GM19099 (cell line): ENCODE measurements around the gene ADGRA3.

Experiments used
- POLR2A ChIP-seq: IDR thresholded peaks from 3 replicates; pipeline ENCODE4 v1.6.1; 2011; ENCODE audit warnings: low read depth; ENCODE audit not compliant: insufficient read length; ENCODE audit errors: extremely low read depth

ADGRA3 gene, protein sequence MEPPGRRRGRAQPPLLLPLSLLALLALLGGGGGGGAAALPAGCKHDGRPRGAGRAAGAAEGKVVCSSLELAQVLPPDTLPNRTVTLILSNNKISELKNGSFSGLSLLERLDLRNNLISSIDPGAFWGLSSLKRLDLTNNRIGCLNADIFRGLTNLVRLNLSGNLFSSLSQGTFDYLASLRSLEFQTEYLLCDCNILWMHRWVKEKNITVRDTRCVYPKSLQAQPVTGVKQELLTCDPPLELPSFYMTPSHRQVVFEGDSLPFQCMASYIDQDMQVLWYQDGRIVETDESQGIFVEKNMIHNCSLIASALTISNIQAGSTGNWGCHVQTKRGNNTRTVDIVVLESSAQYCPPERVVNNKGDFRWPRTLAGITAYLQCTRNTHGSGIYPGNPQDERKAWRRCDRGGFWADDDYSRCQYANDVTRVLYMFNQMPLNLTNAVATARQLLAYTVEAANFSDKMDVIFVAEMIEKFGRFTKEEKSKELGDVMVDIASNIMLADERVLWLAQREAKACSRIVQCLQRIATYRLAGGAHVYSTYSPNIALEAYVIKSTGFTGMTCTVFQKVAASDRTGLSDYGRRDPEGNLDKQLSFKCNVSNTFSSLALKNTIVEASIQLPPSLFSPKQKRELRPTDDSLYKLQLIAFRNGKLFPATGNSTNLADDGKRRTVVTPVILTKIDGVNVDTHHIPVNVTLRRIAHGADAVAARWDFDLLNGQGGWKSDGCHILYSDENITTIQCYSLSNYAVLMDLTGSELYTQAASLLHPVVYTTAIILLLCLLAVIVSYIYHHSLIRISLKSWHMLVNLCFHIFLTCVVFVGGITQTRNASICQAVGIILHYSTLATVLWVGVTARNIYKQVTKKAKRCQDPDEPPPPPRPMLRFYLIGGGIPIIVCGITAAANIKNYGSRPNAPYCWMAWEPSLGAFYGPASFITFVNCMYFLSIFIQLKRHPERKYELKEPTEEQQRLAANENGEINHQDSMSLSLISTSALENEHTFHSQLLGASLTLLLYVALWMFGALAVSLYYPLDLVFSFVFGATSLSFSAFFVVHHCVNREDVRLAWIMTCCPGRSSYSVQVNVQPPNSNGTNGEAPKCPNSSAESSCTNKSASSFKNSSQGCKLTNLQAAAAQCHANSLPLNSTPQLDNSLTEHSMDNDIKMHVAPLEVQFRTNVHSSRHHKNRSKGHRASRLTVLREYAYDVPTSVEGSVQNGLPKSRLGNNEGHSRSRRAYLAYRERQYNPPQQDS (N-terminal part only)

DNA sequence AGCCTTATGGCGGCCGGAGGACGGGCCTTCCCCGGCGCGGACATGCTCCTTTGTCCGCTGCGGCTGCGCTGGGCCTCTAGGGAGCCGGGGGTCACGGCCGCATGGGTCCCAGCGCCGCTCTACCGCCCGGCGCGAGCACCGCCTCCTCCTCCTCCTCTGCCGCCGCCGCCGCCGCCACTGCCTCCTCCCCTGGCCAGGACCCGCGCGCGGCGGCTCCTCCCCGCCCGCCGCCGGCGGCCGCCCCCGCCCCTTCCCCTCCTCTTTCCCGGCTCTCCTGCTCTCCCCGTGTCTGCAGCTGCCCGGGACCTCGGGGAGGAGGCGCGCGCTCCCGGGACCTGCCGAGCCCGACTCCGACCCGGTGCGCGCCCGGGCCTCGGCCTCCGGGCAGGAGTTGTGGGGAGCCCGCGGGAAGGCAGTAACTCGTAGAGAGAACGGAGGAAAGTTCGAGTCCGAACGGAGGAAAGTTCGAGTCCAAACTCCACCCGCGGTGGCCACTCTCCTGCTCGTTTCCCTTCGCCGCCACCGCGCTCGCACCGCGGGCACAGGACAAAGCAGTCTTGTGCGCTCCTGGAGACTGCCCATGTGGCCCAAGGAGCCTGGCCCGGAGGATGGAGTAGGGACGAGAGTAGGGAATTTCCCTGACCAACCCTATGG, at the start of gene ADGRA3:
TSS of gene ADGRA3 (minus strand) at position 179 of the 654 bp plus-strand sequence. CDS start 282 bp downstream, outside the sequence.
- TF ChIP-seq POLR2A, result no peak

DNA sequence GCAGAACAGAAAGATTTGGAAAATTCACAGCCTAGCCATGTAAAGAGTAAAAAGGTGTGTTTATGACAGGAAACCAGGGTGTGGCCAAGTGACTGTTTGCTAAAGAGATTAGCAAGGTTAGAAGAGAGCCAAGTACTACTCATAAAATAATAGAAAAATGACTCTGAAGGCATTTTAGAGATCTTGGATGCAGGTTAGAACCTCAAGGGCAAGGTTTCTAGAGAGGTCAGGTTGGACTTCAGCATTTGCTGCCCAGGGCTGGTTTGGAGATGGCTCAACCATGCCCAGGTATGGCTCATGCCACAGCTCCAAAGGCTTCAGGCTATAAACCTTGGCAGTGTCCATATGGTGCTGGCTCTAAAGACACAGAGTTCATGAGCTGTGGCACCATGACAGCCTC, 40.6 kb upstream of the ADGRA3 start:
- TF ChIP-seq POLR2A, result no peak

DNA sequence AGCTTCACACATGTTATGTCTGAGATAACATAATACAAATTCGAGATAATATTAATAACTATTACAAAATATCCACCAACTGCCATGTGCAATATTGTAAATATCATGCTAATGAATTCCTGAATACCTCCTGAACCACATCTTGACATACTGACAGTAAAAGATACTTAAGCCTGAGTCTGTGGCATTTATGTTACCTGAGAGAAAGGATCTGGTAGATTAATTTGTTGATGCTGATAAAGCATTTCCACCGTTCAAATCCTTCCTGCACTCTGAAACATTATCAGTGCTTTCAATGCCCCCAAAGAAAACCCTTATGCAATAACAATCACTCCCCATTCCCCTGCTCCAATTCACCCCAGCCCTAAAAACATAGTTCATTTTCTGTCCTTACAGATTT, 38.8 kb upstream of the ADGRA3 start:
- TF ChIP-seq POLR2A, result no peak

- no peak for TF ChIP-seq POLR2A
These were observed 37.7 kb upstream of the ADGRA3 start for GRCh38 chr4:22553560-22553959.

GRCh38 chr4:22552812-22553211, 36.9 kb upstream of the ADGRA3 start:
- no peak for TF ChIP-seq POLR2A

DNA sequence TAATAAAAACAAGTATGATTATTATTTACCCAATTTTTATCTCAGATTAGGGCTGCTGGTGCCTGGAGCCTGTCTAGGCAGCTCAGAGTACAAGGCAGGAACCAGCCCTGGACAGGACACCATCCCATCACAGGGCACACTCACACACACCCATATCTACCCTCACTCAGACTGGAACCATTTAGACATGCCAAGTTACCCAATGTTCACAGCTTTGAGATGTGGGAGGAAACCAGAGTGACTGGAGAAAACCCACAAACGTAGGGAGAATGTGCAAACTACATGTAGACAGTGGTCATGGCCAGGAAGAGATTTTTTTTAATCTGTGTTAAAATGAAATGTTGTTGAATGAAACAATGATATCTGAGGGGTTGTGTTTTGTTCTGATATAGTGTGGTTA, 35.7 kb upstream of the ADGRA3 start:
- no peak for TF ChIP-seq POLR2A

- TF ChIP-seq POLR2A, result no peak
These were observed 30.4 kb upstream of the ADGRA3 start for GRCh38 chr4:22546299-22546698.

- no peak for TF ChIP-seq POLR2A
These were observed 23.4 kb upstream of the ADGRA3 start for GRCh38 chr4:22539251-22539650.

DNA sequence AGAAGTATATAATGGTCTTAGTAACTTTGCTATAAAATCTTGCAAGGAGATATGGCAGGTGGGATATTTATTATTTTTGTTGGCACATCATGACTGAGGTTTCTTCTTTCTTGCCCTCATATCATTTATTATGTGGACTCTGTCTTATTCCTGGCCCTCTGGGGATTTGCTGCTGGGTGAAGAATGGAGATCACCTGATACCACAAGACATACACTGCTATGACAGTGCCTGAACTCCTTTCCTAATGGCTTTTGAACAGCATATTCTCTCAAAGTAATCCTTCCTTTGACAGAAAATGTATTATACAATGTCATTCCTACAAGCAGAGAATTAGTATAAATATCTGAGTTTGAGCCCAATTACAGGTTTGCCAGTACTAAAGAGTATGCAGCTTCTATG, 22.0 kb upstream of the ADGRA3 start:
- TF ChIP-seq POLR2A, result no peak

GRCh38 chr4:22534374-22534773, 18.5 kb upstream of the ADGRA3 start:
- no peak for TF ChIP-seq POLR2A

DNA sequence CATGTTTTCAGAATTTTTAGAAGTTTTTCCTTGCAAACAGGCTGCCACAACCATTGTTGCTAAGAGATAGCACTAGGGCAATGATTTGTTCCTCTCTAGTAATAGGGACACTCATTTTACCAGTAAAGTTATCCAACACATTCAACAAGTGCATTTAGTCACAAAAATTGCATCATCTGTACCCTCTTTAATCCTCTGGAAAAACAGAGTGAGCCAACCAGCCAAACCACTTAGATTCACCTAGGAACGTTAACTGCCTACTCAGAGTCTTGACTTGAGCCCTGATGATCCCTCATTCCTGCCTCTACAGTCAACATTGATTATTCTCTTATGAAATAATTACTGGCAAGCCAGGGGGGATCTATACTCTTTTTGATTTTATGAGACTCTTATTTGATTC, 17.0 kb upstream of the ADGRA3 start:
- TF ChIP-seq POLR2A, result no peak

DNA sequence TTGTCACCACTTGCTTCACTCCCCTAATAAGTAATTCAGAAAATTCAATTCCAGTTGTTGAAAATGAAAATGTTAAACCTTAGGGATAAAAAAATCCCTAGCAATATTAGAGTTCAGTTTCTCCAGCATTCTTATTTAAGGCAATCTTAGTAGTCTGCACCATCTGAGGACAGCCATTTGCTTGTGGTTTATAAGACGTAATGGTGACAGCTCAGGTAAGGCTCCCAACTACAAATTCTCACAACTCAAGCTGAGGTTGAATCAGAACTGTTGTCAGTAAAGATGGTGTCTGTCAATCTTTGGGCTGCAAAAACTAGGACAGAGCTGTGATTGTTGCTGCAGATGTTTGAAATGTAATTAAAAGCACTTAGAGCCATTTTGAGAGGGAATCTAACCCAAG, 16.3 kb upstream of the ADGRA3 start:
- TF ChIP-seq POLR2A, result no peak

DNA sequence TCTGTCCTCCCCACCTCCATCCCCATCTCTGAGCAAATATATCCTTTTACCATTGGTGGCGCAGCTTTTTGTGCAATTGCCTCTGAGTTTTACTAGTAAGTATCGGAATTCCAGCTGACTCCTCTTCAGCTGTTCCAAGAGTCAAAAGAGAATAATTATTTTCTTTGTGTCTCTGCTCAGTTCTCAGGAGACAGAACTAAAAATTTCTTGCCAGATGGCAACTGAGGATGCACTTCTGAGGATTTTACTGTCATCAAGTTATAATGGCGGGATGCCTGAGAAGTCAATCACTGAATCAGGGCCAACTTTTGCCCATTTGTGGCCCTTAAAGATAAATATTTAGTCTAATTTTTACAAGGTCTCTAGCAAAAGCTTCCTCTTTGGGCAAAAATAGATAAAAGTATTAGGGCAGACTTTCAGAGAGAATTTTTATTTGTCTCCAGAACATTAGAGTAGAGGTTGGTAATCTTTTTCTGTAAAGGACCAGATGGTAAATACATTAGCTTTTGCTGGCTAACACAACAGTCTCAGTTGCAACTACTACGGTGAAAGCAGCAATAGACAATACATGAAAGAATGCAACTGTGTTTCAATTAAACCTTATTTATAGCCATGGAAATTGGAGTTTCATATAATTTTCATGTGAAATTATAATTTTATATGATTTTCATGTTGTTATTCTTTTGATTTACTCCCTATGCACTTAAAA, 15.6 kb upstream of the ADGRA3 start:
- no peak for TF ChIP-seq POLR2A

- no peak for TF ChIP-seq POLR2A
These were observed 9.0 kb upstream of the ADGRA3 start for GRCh38 chr4:22524895-22525294.

GRCh38 chr4:22522706-22523501, 7.0 kb upstream of the ADGRA3 start:
- no peak for TF ChIP-seq POLR2A
